NB4 (cell line): ENCODE data around the gene TMEM123.

ENCODE experiments used
- POLR2A ChIP-seq: IDR thresholded peaks from 2 replicates; pipeline ENCODE4 v1.6.1; 2011; ENCODE audit warnings: mild to moderate bottlenecking; ENCODE audit not compliant: insufficient read length; ENCODE audit errors: extremely low read depth
- TF ChIP-seq, protein P1 (sequence below): IDR thresholded peaks from one replicate; pipeline ENCODE4 v1.5.1; 2012; ENCODE audit warnings: low read depth, low read length

DNA sequence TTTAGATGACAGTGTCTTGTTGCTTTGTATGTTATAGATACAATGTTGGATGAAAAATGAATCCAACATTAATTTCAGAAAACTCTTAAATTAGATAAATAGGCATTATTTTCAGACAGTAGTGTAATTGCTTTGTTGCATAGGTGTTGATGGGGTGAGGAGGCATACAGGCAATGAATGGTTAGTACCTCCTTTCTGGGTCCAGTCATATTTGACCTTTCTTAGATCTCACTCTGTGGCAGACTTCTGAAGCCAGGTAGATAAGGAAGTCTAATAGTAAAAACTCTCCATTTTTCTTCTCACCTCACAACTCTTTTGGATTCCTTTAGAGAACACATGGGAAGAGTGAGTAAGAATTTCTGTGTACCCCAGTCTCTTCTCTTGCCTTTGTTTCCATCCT is 73.7 kb downstream of the TMEM123 start:
- TF ChIP-seq POLR2A: no peak
- TF ChIP-seq, protein P1, sequence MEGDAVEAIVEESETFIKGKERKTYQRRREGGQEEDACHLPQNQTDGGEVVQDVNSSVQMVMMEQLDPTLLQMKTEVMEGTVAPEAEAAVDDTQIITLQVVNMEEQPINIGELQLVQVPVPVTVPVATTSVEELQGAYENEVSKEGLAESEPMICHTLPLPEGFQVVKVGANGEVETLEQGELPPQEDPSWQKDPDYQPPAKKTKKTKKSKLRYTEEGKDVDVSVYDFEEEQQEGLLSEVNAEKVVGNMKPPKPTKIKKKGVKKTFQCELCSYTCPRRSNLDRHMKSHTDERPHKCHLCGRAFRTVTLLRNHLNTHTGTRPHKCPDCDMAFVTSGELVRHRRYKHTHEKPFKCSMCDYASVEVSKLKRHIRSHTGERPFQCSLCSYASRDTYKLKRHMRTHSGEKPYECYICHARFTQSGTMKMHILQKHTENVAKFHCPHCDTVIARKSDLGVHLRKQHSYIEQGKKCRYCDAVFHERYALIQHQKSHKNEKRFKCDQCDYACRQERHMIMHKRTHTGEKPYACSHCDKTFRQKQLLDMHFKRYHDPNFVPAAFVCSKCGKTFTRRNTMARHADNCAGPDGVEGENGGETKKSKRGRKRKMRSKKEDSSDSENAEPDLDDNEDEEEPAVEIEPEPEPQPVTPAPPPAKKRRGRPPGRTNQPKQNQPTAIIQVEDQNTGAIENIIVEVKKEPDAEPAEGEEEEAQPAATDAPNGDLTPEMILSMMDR: no peak
